H1 (cell line): ENCODE results near the gene NEB. TPM values are rescaled to one million over a fixed set of nuclear protein-coding genes. Genes with fewer than 3 reads are reported as not detected.

Source experiments
- CTCF ChIA-PET: fragments of 300-600 bp; sonication (Branson Sonifier 250); formaldehyde crosslinking; loops from one replicate; lab custom pipeline; 2021; ENCODE audit not compliant: partially characterized antibody; lab: Charles Lee
- POLR2A ChIA-PET: fragments of 300-600 bp; sonication (Branson Sonifier 250); formaldehyde crosslinking; loops from one replicate; lab custom pipeline; 2021; ENCODE audit warnings: inconsistent platforms; ENCODE audit not compliant: partially characterized antibody; lab: Charles Lee
- DNase-seq, 2 experiments: peaks; one replicate each; pipeline versions ENCODE4 v3.0.0 to v3.0.0-alpha.2; 2010 to 2022; ENCODE audit warnings: low spot score in 2 of 2, low read depth in 1 of 2, mixed read lengths in 1 of 2
- FAIRE-seq: peaks from 2 replicates; lab custom pipeline; 2011; peaks lifted over from hg19 to GRCh38; lab: Jason Lieb, UNC
- H2AFZ ChIP-seq: 2 replicates; pipeline ENCODE4 v1.8.1; 2012; ENCODE audit warnings: low read length, inconsistent platforms
- H2AK5ac ChIP-seq: 2 replicates; pipeline ENCODE4 v1.6.1; 2013; ENCODE audit warnings: low read depth, low read length
- H2BK120ac ChIP-seq: replicated peaks from 2 replicates; pipeline ENCODE3; 2013; ENCODE audit warnings: low read depth, low read length, inconsistent platforms
- H2BK12ac ChIP-seq: 2 replicates; pipeline ENCODE4 v1.6.1; 2013; ENCODE audit warnings: low read depth, low read length
- H2BK15ac ChIP-seq: 2 replicates; pipeline ENCODE4 v1.6.1; 2013; ENCODE audit warnings: low read length
- H2BK20ac ChIP-seq: 2 replicates; pipeline ENCODE4 v1.6.1; 2013; ENCODE audit warnings: low read length
- H2BK5ac ChIP-seq: 2 replicates; pipeline ENCODE4 v1.6.1; 2013; ENCODE audit warnings: low read depth, low read length
- H3K14ac ChIP-seq: 2 replicates; pipeline ENCODE4 v1.6.1; 2013; ENCODE audit warnings: inconsistent platforms; ENCODE audit not compliant: insufficient read length
- H3K18ac ChIP-seq: 2 replicates; pipeline ENCODE4 v1.6.1; 2013; ENCODE audit warnings: low read length; ENCODE audit errors: extremely low read depth
- H3K23ac ChIP-seq: 2 replicates; pipeline ENCODE4 v1.6.1; 2013; ENCODE audit warnings: inconsistent platforms; ENCODE audit not compliant: insufficient read length
- H3K23me2 ChIP-seq: 2 replicates; pipeline ENCODE4 v1.6.1; 2013; ENCODE audit warnings: low read depth, low read length
- H3K27ac ChIP-seq: 2 replicates; pipeline ENCODE4 v1.6.1; 2011; ENCODE audit warnings: low read depth, low read length, inconsistent platforms
- H3K27me3 ChIP-seq, 4 experiments: replicated peaks in 1 of 4; 1 replicate in 1 of 4; 2 replicates in 3 of 4; pipeline versions ENCODE4 v1.6.1 to v1.8.1; 2011 to 2013; ENCODE audit warnings: low read length in 3 of 4, mild to moderate bottlenecking in 3 of 4, inconsistent platforms in 2 of 4, mixed read lengths in 2 of 4, moderate library complexity in 1 of 4; ENCODE audit not compliant: control insufficient read depth in 3 of 4, insufficient read depth in 3 of 4; ENCODE audit errors: extremely low read depth in 1 of 4
- H3K36me3 ChIP-seq, 4 experiments: 2 replicates each; pipeline versions ENCODE4 v1.6.1 to v1.8.1; 2011 to 2013; ENCODE audit warnings: mild to moderate bottlenecking in 4 of 4, low read length in 3 of 4, moderate library complexity in 2 of 4, control low read depth in 1 of 4, inconsistent platforms in 1 of 4; ENCODE audit not compliant: insufficient read depth in 4 of 4, control insufficient read depth in 2 of 4
- H3K4ac ChIP-seq: replicated peaks from 2 replicates; pipeline ENCODE3; 2013; ENCODE audit warnings: low read length, low read depth, mixed read lengths, inconsistent platforms; ENCODE audit not compliant: insufficient read length
- H3K4me1 ChIP-seq, 4 experiments: replicated peaks in 1 of 4; 1 replicate in 1 of 4; 2 replicates in 3 of 4; pipeline versions ENCODE4 v1.6.1 to v1.8.1; 2011 to 2013; ENCODE audit warnings: low read length in 3 of 4, inconsistent platforms in 2 of 4, mixed read lengths in 1 of 4; ENCODE audit not compliant: insufficient read depth in 4 of 4, control insufficient read depth in 3 of 4
- H3K4me2 ChIP-seq, 2 experiments: 2 replicates each; pipeline versions ENCODE4 v1.6.1 to v1.8.1; 2011 to 2013; ENCODE audit warnings: low read depth in 2 of 2, low read length in 2 of 2, control low read depth in 1 of 2, inconsistent platforms in 1 of 2, mild to moderate bottlenecking in 1 of 2; ENCODE audit not compliant: insufficient read depth in 1 of 2
- H3K4me3 ChIP-seq, 4 experiments: fragments of 200-600, 300-600 bp in 1 of 4; sonication (generic), shearing (Covaris generic), sonication (Bioruptor Twin) in 1 of 4; 2 replicates each; pipeline versions ENCODE4 v1.5.1 to v1.8.1; 2011 to 2016; ENCODE audit warnings: low read length in 4 of 4, low read depth in 3 of 4, control low read depth in 2 of 4, inconsistent platforms in 2 of 4, mild to moderate bottlenecking in 2 of 4, mixed read lengths in 1 of 4, moderate library complexity in 1 of 4; ENCODE audit not compliant: insufficient read depth in 2 of 4; ENCODE audit errors: extremely low read depth in 1 of 4
- H3K56ac ChIP-seq: replicated peaks from 2 replicates; pipeline ENCODE3; 2013; ENCODE audit warnings: low read depth, mild to moderate bottlenecking, mixed read lengths, low read length, inconsistent platforms; ENCODE audit not compliant: insufficient read length
- H3K79me1 ChIP-seq: 2 replicates; pipeline ENCODE4 v1.6.1; 2013; ENCODE audit warnings: low read depth, low read length, control low read depth
- H3K79me2 ChIP-seq, 2 experiments: 2 replicates each; pipeline versions ENCODE4 v1.6.1 to v1.8.1; 2012 to 2013; ENCODE audit warnings: low read length in 2 of 2, mild to moderate bottlenecking in 2 of 2, inconsistent platforms in 1 of 2; ENCODE audit not compliant: insufficient read depth in 2 of 2, control insufficient read depth in 1 of 2
- H3K9ac ChIP-seq, 4 experiments: replicated peaks in 1 of 4; 1 replicate in 1 of 4; 2 replicates in 3 of 4; pipeline versions ENCODE4 v1.6.1 to v1.8.1; 2011 to 2013; ENCODE audit warnings: low read depth in 3 of 4, low read length in 3 of 4, control low read depth in 2 of 4, mild to moderate bottlenecking in 2 of 4, moderate library complexity in 2 of 4, inconsistent platforms in 1 of 4; ENCODE audit errors: extremely low read depth in 1 of 4
- H3K9me3 ChIP-seq, 2 experiments: 2 replicates each; pipeline versions ENCODE4 v1.6.1 to v1.8.1; 2012 to 2013; ENCODE audit warnings: mild to moderate bottlenecking in 2 of 2, moderate library complexity in 2 of 2, control low read depth in 1 of 2, inconsistent platforms in 1 of 2, low read depth in 1 of 2, low read length in 1 of 2, mixed read lengths in 1 of 2; ENCODE audit not compliant: insufficient read depth in 2 of 2
- H4K20me1 ChIP-seq, 2 experiments: replicated peaks in 1 of 2; 2 replicates each; pipeline versions ENCODE3 to v1.8.1; 2011 to 2013; ENCODE audit warnings: inconsistent platforms in 2 of 2, low read length in 2 of 2, mild to moderate bottlenecking in 1 of 2; ENCODE audit not compliant: insufficient read depth in 2 of 2, control insufficient read depth in 1 of 2
- H4K5ac ChIP-seq: 2 replicates; pipeline ENCODE4 v1.6.1; 2013; ENCODE audit warnings: low read length, low read depth, mixed read lengths, inconsistent platforms; ENCODE audit not compliant: insufficient read length
- H4K8ac ChIP-seq: 2 replicates; pipeline ENCODE4 v1.8.0; 2013; ENCODE audit warnings: mild to moderate bottlenecking, moderate library complexity, low read length, inconsistent platforms; ENCODE audit not compliant: insufficient read depth; ENCODE audit errors: extremely low read depth
- H4K91ac ChIP-seq: replicated peaks from 2 replicates; pipeline ENCODE3; 2013; ENCODE audit warnings: low read length, mixed read lengths, inconsistent platforms; ENCODE audit not compliant: insufficient read length
- CBX5 ChIP-seq: fragments of 300-800, 300-1000 bp; sonication (generic); IDR thresholded peaks from 2 replicates; pipeline ENCODE4 v1.7.1; 2016; ENCODE audit warnings: antibody characterized with exemption, low read length, low read depth
- CTCF ChIP-seq, 3 experiments: IDR thresholded peaks; 1 replicate in 2 of 3; 2 replicates in 1 of 3; pipeline versions ENCODE4 v1.5.1 to v1.6.1; 2011; ENCODE audit warnings: low read length in 3 of 3, mild to moderate bottlenecking in 3 of 3, inconsistent platforms in 2 of 3, low read depth in 1 of 3, moderate library complexity in 1 of 3; ENCODE audit not compliant: insufficient read depth in 1 of 3; ENCODE audit errors: control extremely low read depth in 1 of 3
- EP300 ChIP-seq, 2 experiments: IDR thresholded peaks; 1 replicate in 1 of 2; 2 replicates in 1 of 2; pipeline ENCODE4 v1.6.1; 2011 to 2012; ENCODE audit warnings: low read depth in 2 of 2, low read length in 2 of 2, mild to moderate bottlenecking in 2 of 2, borderline replicate concordance in 1 of 2, inconsistent platforms in 1 of 2, moderate library complexity in 1 of 2
- KDM1A ChIP-seq: fragments of 200-600, 300-600 bp; sonication (generic); IDR thresholded peaks from 2 replicates; pipeline ENCODE4 v1.7.1; 2016; ENCODE audit warnings: mild to moderate bottlenecking, low read length, borderline replicate concordance
- SAP30 ChIP-seq: fragments of 300-600 bp; sonication (generic); IDR thresholded peaks from 2 replicates; pipeline ENCODE4 v1.7.1; 2012; ENCODE audit warnings: low read length, moderate library complexity, mild to moderate bottlenecking, inconsistent platforms; ENCODE audit not compliant: insufficient read depth, insufficient replicate concordance
- SP4 ChIP-seq: IDR thresholded peaks from 2 replicates; pipeline ENCODE4 v1.6.1; 2012; ENCODE audit warnings: low read length, inconsistent platforms
- TCF12 ChIP-seq: IDR thresholded peaks from 2 replicates; pipeline ENCODE4 v1.6.1; 2011; ENCODE audit warnings: low read depth, mild to moderate bottlenecking, low read length
- WGBS, 2 experiments: shearing (Covaris generic) in 1 of 2; methylation state at CpG; one replicate each; pipeline versions ENCODE4 v1.1.6 to v1.1.7; 2013 to 2015; ENCODE audit warnings: low lambda C conversion rate in 2 of 2, mixed read lengths in 2 of 2, inconsistent platforms in 1 of 2, low coverage in 1 of 2, missing lambda C conversion rate in 1 of 2; ENCODE audit not compliant: insufficient replicate concordance in 2 of 2, insufficient coverage in 1 of 2, insufficient read length in 1 of 2; ENCODE audit errors: extremely low coverage in 1 of 2, missing lambda C conversion rate in 1 of 2; 5-methylcytosine and 5-hydroxymethylcytosine counted together
- polyA plus RNA-seq, 7 experiments: library from polyadenylated mRNA; depleted of rRNA in 3 of 7; stranded (reverse) in 5 of 7; unstranded in 2 of 7; fragments of >200 nt in 5 of 7; fragments of 200-250 nt in 2 of 7; gene quantifications; 1 replicate in 5 of 7; 2 replicates in 1 of 7; 4 replicates in 1 of 7; pipeline versions ENCODE4 v1.2.1 to v1.2.3, GENCODE V29; 2011 to 2013; ENCODE audit warnings: missing spikeins in 2 of 7, mixed read lengths in 2 of 7
- total RNA-seq: library from RNA; stranded (reverse); fragmentation: NEBNext Ultra II Directional; extraction: Animal tissue kit (Norgen Biotek cat#: 25700); gene quantifications from 2 replicates; pipeline ENCODE4 v1.2.1, GENCODE V29; 2021

The NEB gene
- total and polyA plus RNA-seq, 2 of the 8 experiments (the other 6 are each of a cell fraction or from before 2014, with no cell fraction given): 1.4 to 2.5 TPM

- Histone ChIP-seq H2BK15ac (no peak overlapping the region), H3K9me3 (no peaks in the 10 kb centered on the region), H4K8ac (no peak overlapping the region), H3K27me3 (no peaks in the 10 kb centered on the region), H4K91ac (no peak overlapping the region), H2AFZ (no peak overlapping the region), H3K18ac (no peak overlapping the region), H3K4me3 (no peak overlapping the region), H2AK5ac (no peak overlapping the region), H3K9ac (no peak overlapping the region), H3K4me2 (no peak overlapping the region), H2BK5ac (no peak overlapping the region), H4K20me1 (no peaks in the 10 kb centered on the region), H3K56ac (no peak overlapping the region), H3K36me3 (peaks cover 0 to 4% (median 0%) of the 10 kb centered on the region in 4 experiments; a peak in 1 of 8 replicates), H2BK12ac (no peak overlapping the region), H3K23me2 (peaks cover 1% of the 10 kb centered on the region; the same call in 1 of the 2 replicates), H3K4ac (no peak overlapping the region), H3K79me1 (no peaks in the 10 kb centered on the region), H3K27ac (no peak overlapping the region), H4K5ac (no peak overlapping the region), H3K14ac (no peak overlapping the region), H2BK20ac (no peak overlapping the region), H3K79me2 (no peaks in the 10 kb centered on the region), H3K4me1 (no peaks in the 10 kb centered on the region), H2BK120ac (no peak overlapping the region), H3K23ac (no peak overlapping the region)
- POLR2A ChIA-PET: interaction anchor here (0.6 kb wide), 2 partner anchors 45 to 755 kb away, joined by 3 read pairs; partner anchors contain the start of gene ARL5A
- 93% methylated on average over 2 of the region's 2 CpGs; no CpG with 5 or more reads in 1 of the 2 experiments for WGBS, 2 experiments
- FAIRE-seq: no peak
- TF ChIP-seq TCF12: no peak
- TF ChIP-seq CBX5: no peak
- TF ChIP-seq SAP30: no peak
- no peak for TF ChIP-seq CTCF (IDR thresholded peaks at IDR 0.05; ENCODE audit: control extremely low read depth in 1 of 3, insufficient read depth in 1 of 3, low read depth in 1 of 3, low read length in 3 of 3)
- TF ChIP-seq EP300 (IDR thresholded peaks at IDR 0.05; ENCODE audit: borderline replicate concordance in 1 of 2, low read depth in 2 of 2, low read length in 2 of 2): no peak
- TF ChIP-seq KDM1A: no peak
- TF ChIP-seq SP4: no peak
- CTCF ChIA-PET: interaction anchor here (0.6 to 1.5 kb wide), 5 partner anchors 11 to 815 kb away, joined by 3 to 4 read pairs (median 4); no protein-coding TSS in a partner anchor
- no peak for DNase-seq
These were observed 48.9 kb upstream of the NEB start for GRCh38 chr2:151783133-151783520.
